ENCODE measurements around the gene SCGB1D2.

GRCh38 chr11:62260261-62260953 lies 18.4 kb downstream of the SCGB1D2 start:
- TF ChIP-seq CTCF (conservative IDR thresholded peaks at IDR 0.05 in 1 of 2, IDR thresholded peaks at IDR 0.05 in 1 of 2; ENCODE audit: low read depth in 1 of 2, low read length in 2 of 2) (no peak), EZH2 (IDR thresholded peaks at IDR 0.05; ENCODE audit: low read length, missing control alignments) (no peak)
